ENCODE measurements around the gene STMP1.

GRCh38 chr7:135669774-135670173, 7.5 kb downstream of the STMP1 start:
- TF ChIP-seq CTCF (IDR thresholded peaks at IDR 0.05) (no peak), MXI1 (IDR thresholded peaks at IDR 0.05; ENCODE audit: low read depth, low read length) (no peak), RFX5 (IDR thresholded peaks at IDR 0.05; ENCODE audit: low read length) (no peak), SMC3 (IDR thresholded peaks at IDR 0.05; ENCODE audit: low read depth, low read length) (no peak), CHD2 (IDR thresholded peaks at IDR 0.05; ENCODE audit: low read length, partially characterized antibody) (no peak), PBX3 (IDR thresholded peaks at IDR 0.05) (no peak), EZH2phosphoT487 (IDR thresholded peaks at IDR 0.05; ENCODE audit: borderline replicate concordance, low read depth) (no peak), YY1 (IDR thresholded peaks at IDR 0.05; ENCODE audit: low read depth) (no peak), TCF12 (IDR thresholded peaks at IDR 0.05) (no peak), EP300 (IDR thresholded peaks at IDR 0.05; ENCODE audit: borderline replicate concordance in 1 of 2, low read depth in 1 of 2, low read length in 1 of 2) (no peak), RAD21 (IDR thresholded peaks at IDR 0.05; ENCODE audit: low read length) (no peak), TAF1 (IDR thresholded peaks at IDR 0.05; ENCODE audit: borderline replicate concordance, low read depth, low read length) (no peak), ZBTB33 (IDR thresholded peaks at IDR 0.05; ENCODE audit: borderline replicate concordance, low read depth) (no peak), POLR2AphosphoS5 (IDR thresholded peaks at IDR 0.05; ENCODE audit: low read depth, low read length) (no peak)
